GM12878 (cell line): ENCODE data around the gene SHISA7. TPM values are rescaled to one million over a fixed set of nuclear protein-coding genes. Genes with fewer than 3 reads are reported as not detected.
A peak's percentile ranks its signal among the peaks of the same experiment; 100 is the strongest.

Experiments
- ATAC-seq: fragments of 200-7000 bp; cut with Tn5 transposase; 3 replicates; pipeline ENCODE4 v1.9.1; 2020; ENCODE audit warnings: mild to moderate bottlenecking, moderate library complexity
- BruUV-seq: library from RNA; stranded (reverse); fragments of 400-500 nt; replicated peaks from 2 replicates; lab custom pipeline; 2021; lab: Mats Ljungman, UMichigan
- CTCF ChIA-PET: fragments of 300-600 bp; sonication (Branson Sonifier 250); formaldehyde crosslinking; extraction: SDS; loops from one replicate; lab custom pipeline; 2021; ENCODE audit warnings: inconsistent platforms; lab: Yijun Ruan, JAX
- POLR2A ChIA-PET: fragments of 350-600 bp; formaldehyde crosslinking; extraction: SDS; loops from one replicate; lab custom pipeline; 2021; ENCODE audit warnings: inconsistent platforms; lab: Charles Lee
- RAD21 ChIA-PET: fragments of 300-600 bp; sonication (Branson Sonifier 250); formaldehyde crosslinking; loops from one replicate; lab custom pipeline; 2023; ENCODE audit warnings: antibody characterized with exemption; ENCODE audit not compliant: unreplicated experiment; lab: Charles Lee
- SMC1A ChIA-PET: fragments of 300-600 bp; sonication (Branson Sonifier 250); formaldehyde crosslinking; loops from one replicate; lab custom pipeline; 2023; ENCODE audit not compliant: unreplicated experiment, uncharacterized antibody; lab: Charles Lee
- DNase-seq: peaks from one replicate; pipeline ENCODE4 v3.0.0-alpha.2; 2011; ENCODE audit warnings: low read depth, low spot score
- FAIRE-seq: peaks from 3 replicates; lab custom pipeline; 2011; peaks lifted over from hg19 to GRCh38; lab: Jason Lieb, UNC
- H2AFZ ChIP-seq: 2 replicates; pipeline ENCODE4 v1.6.0; 2011; ENCODE audit warnings: low read depth, low read length, control low read depth; ENCODE audit not compliant: control insufficient read depth
- H3K27ac ChIP-seq: 2 replicates; pipeline ENCODE4 v1.5.1; 2011; ENCODE audit warnings: control low read depth; ENCODE audit not compliant: control insufficient read depth, insufficient read depth
- H3K27me3 ChIP-seq, 2 experiments: replicated peaks in 1 of 2; 2 replicates each; pipeline versions ENCODE4 v1.6.0 to v1.6.1; 2011; ENCODE audit warnings: low read length in 1 of 2; ENCODE audit not compliant: control insufficient read depth in 2 of 2, insufficient read depth in 2 of 2
- H3K36me3 ChIP-seq, 2 experiments: 2 replicates each; pipeline ENCODE4 v1.5.1; 2011; ENCODE audit warnings: low read length in 1 of 2; ENCODE audit not compliant: control insufficient read depth in 2 of 2, insufficient read depth in 2 of 2
- H3K4me1 ChIP-seq: 2 replicates; pipeline ENCODE4 v1.6.1; 2011; ENCODE audit warnings: mild to moderate bottlenecking, low read length, moderate library complexity, mixed read lengths; ENCODE audit not compliant: control insufficient read depth, insufficient read depth
- H3K4me2 ChIP-seq: 2 replicates; pipeline ENCODE4 v1.6.0; 2011; ENCODE audit warnings: control low read depth; ENCODE audit not compliant: control insufficient read depth, insufficient read depth
- H3K4me3 ChIP-seq: fragments of 200-600 bp; sonication (generic); 2 replicates; pipeline ENCODE4 v1.5.1; 2016
- H3K79me2 ChIP-seq: 2 replicates; pipeline ENCODE4 v1.6.0; 2011; ENCODE audit warnings: low read length; ENCODE audit not compliant: control insufficient read depth, insufficient read depth
- H3K9ac ChIP-seq: 2 replicates; pipeline ENCODE4 v1.8.0; 2011; ENCODE audit warnings: low read length, control low read depth, mixed read lengths; ENCODE audit not compliant: control insufficient read depth, insufficient read depth
- H3K9me3 ChIP-seq: replicated peaks from 3 replicates; pipeline ENCODE4 v1.5.1; 2011; ENCODE audit warnings: mild to moderate bottlenecking, low read length; ENCODE audit not compliant: control insufficient read depth, insufficient read depth
- H4K20me1 ChIP-seq: 2 replicates; pipeline ENCODE4 v1.6.0; 2011; ENCODE audit not compliant: control insufficient read depth, insufficient read depth
- BHLHE40 ChIP-seq, 2 experiments: fragments of 450-650 bp in 1 of 2; IDR thresholded peaks; 2 replicates each; pipeline ENCODE4 v1.6.1; 2011 to 2017; ENCODE audit warnings: low read depth in 2 of 2, borderline replicate concordance in 1 of 2, improper control_type of control experiment in 1 of 2, low read length in 1 of 2, mild to moderate bottlenecking in 1 of 2
- EED ChIP-seq: sonication (generic); IDR thresholded peaks from 2 replicates; pipeline ENCODE4 v1.6.1; 2016; ENCODE audit warnings: antibody characterized with exemption, low read depth
- KDM1A ChIP-seq: fragments of 200-600 bp; sonication (generic); IDR thresholded peaks from 2 replicates; pipeline ENCODE4 v1.6.1; 2016; ENCODE audit warnings: borderline replicate concordance
- MYC ChIP-seq: IDR thresholded peaks from 2 replicates; pipeline ENCODE4 v1.6.1; 2011; ENCODE audit warnings: mild to moderate bottlenecking, low read length, moderate library complexity, inconsistent platforms; ENCODE audit not compliant: insufficient read depth, insufficient replicate concordance, insufficient read length, severe bottlenecking
- POLR2A ChIP-seq: IDR thresholded peaks from 2 replicates; pipeline ENCODE4 v1.6.1; 2011; ENCODE audit warnings: low read depth, mild to moderate bottlenecking, low read length
- RBBP5 ChIP-seq: fragments of 200-600 bp; sonication (generic); conservative IDR thresholded peaks from 2 replicates; pipeline ENCODE4 v1.6.1; 2016
- ZZZ3 ChIP-seq: IDR thresholded peaks from 2 replicates; pipeline ENCODE4 v1.6.1; 2011; ENCODE audit warnings: low read depth; ENCODE audit not compliant: control insufficient read depth, insufficient read length
- WGBS: methylation state at CpG from one replicate; pipeline ENCODE4 v1.1.6; 2016; ENCODE audit warnings: low lambda C conversion rate; ENCODE audit not compliant: insufficient replicate concordance, insufficient coverage; ENCODE audit errors: missing lambda C conversion rate; 5-methylcytosine and 5-hydroxymethylcytosine counted together
- in situ Hi-C: fragments of 300-500 bp; cut with MboI; formaldehyde crosslinking; loops from 9 replicates; pipeline ENCODE4 v1.14.3; 2018; ENCODE audit warnings: mixed read lengths
- intact Hi-C: fragments of 100-400 bp; cut with micrococcal nuclease; formaldehyde crosslinking; loops from one replicate; pipeline ENCODE4 v1.14.2; 2022; ENCODE audit not compliant: unreplicated experiment
- polyA plus RNA-seq, 11 experiments: library from polyadenylated mRNA; depleted of rRNA in 4 of 11; unstranded in 6 of 11; stranded (reverse) in 5 of 11; fragments of >200 nt; fragmentation: Nextera tagmentation in 4 of 11; fragmentation: Illumina TruSeq in 1 of 11; extraction: Ambion mirVana in 4 of 11; extraction: Trizol in 1 of 11; gene quantifications; 1 replicate in 1 of 11; 2 replicates in 10 of 11; pipeline versions ENCODE4 v1.2.1 to v1.2.3, GENCODE V29; 2011 to 2016; ENCODE audit warnings: inconsistent platforms in 2 of 11, missing spikeins in 2 of 11, low read depth in 1 of 11
- total RNA-seq, 4 experiments: library from RNA; depleted of rRNA in 3 of 4; stranded (reverse); fragments of >200 nt in 3 of 4; fragmentation: Illumina TruSeq in 1 of 4; extraction: Trizol in 1 of 4; gene quantifications; 2 replicates each; pipeline versions ENCODE4 v1.2.1 to v1.2.3, GENCODE V29; 2013 to 2021

The SHISA7 gene
- total and polyA plus RNA-seq, 10 of the 15 experiments (the other 5 are each of a cell fraction or from before 2014, with no cell fraction given), result 0.03 TPM; not detected in 9

GRCh38 chr19:55484593-55485438, 41.7 kb upstream of the SHISA7 start, which contains the start of gene NAT14 (continued):
- no peak for TF ChIP-seq ZZZ3
- no peak for TF ChIP-seq MYC
- TF ChIP-seq EED, result no peak
- TF ChIP-seq BHLHE40 (IDR thresholded peaks at IDR 0.05; ENCODE audit: borderline replicate concordance in 1 of 2, low read depth in 2 of 2, low read length in 1 of 2), result 0 out of 4 replicates have a peak, but pooled peaks of 1 of the 2 experiments have one; percentile 14
- no peak for TF ChIP-seq RBBP5

GRCh38 chr19:55483706-55484592, 40.8 kb upstream of the SHISA7 start:
- H3K4me2 ChIP-seq, result peak overlapping the region; percentile 68
- ChIA-PET RAD21 (interaction anchor here (1.1 to 1.3 kb wide), 2 partner anchors 20 to 22 kb away, joined by 5 to 10 read pairs; partner anchors contain the start of gene ISOC2), POLR2A (interaction anchor here (0.6 kb wide), 1 partner anchor 227 kb away, joined by 4 read pairs; no protein-coding TSS in a partner anchor), SMC1A (interaction anchor here (1.0 to 1.1 kb wide), 2 partner anchors 22 to 115 kb away, joined by 3 read pairs; partner anchors contain the start of gene FIZ1), CTCF (interaction anchor here (0.5 to 1.6 kb wide), 2 partner anchors 16 to 125 kb away, joined by 3 to 7 read pairs; no protein-coding TSS in a partner anchor)
- H3K9me3 ChIP-seq, result no peaks in the 10 kb centered on the region
- BruUV-seq, result no TSS peak
- H4K20me1 ChIP-seq, result no peaks in the 10 kb centered on the region
- 86% methylated on average over 42 of the region's 46 CpGs for WGBS
- FAIRE-seq (no peak), DNase-seq (no peak), ATAC-seq (no peak)
- TF ChIP-seq POLR2A, result peak; percentile 6; the same call in 1 of the 2 replicates
- no peak for TF ChIP-seq KDM1A
- no peaks in the 10 kb centered on the region for H3K27me3 ChIP-seq
- peaks cover 14% of the 10 kb centered on the region for H3K4me1 ChIP-seq
- peaks cover 0 to 9% of the 10 kb centered on the region in 2 experiments; a peak in 2 of 4 replicates for H3K36me3 ChIP-seq
- peak overlapping the region; percentile 78 for H3K4me3 ChIP-seq
- no peak overlapping the region for H3K27ac ChIP-seq
- H3K9ac ChIP-seq, result 0 out of 2 replicates have a peak overlapping the region, but pooled peaks have one; percentile 28
- in situ Hi-C loops (no loop called here), intact Hi-C loops (no loop called here)
- no peak overlapping the region; the same call in 1 of the 2 replicates for H2AFZ ChIP-seq
- H3K79me2 ChIP-seq, result no peaks in the 10 kb centered on the region; the same call in 1 of the 2 replicates
